HT-29 (cell line): ENCODE data around the gene FGFBP2. TPM values are rescaled to one million over a fixed set of nuclear protein-coding genes. Genes with fewer than 3 reads are reported as not detected.

Experiments
- DNase-seq: peaks from one replicate; pipeline ENCODE4 v3.0.0-alpha.2; 2015; ENCODE audit warnings: low spot score
- total RNA-seq: library from RNA; depleted of rRNA; stranded (reverse); fragments of >200 nt; shearing (Covaris generic); gene quantifications from 2 replicates; pipeline ENCODE4 v1.2.3, GENCODE V29; 2014

Gene FGFBP2
- total RNA-seq, 1 experiment from 2014 or later: not detected

GRCh38 chr4:15968551-15969300 lies 5.8 kb upstream of the FGFBP2 start:
- DNase-seq: no peak

GRCh38 chr4:15965325-15965724 lies 2.4 kb upstream of the FGFBP2 start:
- no peak for DNase-seq

GRCh38 chr4:15964159-15964558 lies 1.2 kb upstream of the FGFBP2 start:
- DNase-seq: peak; percentile 65

- DNase-seq: no peak
Measured at GRCh38 chr4:15963576-15963975, 601 bp upstream of the FGFBP2 start.

- DNase-seq: no peak
Measured at GRCh38 chr4:15961781-15962510, 1.0 kb downstream of the FGFBP2 start.

GRCh38 chr4:15958562-15958961 lies 4.4 kb downstream of the FGFBP2 start:
- DNase-seq: no peak

GRCh38 chr4:15956179-15956850 lies 6.7 kb downstream of the FGFBP2 start:
- DNase-seq: peak; percentile 97

GRCh38 chr4:15955670-15956069 lies 7.3 kb downstream of the FGFBP2 start:
- DNase-seq: peak; percentile 29

- DNase-seq: no peak
Measured at GRCh38 chr4:15953625-15954024, 9.3 kb downstream of the FGFBP2 start.

- no peak for DNase-seq
Measured at GRCh38 chr4:15951781-15952180, 11.2 kb downstream of the FGFBP2 start.

GRCh38 chr4:15948826-15949225 lies 14.1 kb downstream of the FGFBP2 start:
- no peak for DNase-seq

- DNase-seq: no peak
Measured at GRCh38 chr4:15947684-15948083, 15.3 kb downstream of the FGFBP2 start.

- DNase-seq: no peak
Measured at GRCh38 chr4:15945516-15945915, 17.5 kb downstream of the FGFBP2 start.

- DNase-seq: no peak
Measured at GRCh38 chr4:15944895-15945294, 18.1 kb downstream of the FGFBP2 start.

- no peak for DNase-seq
Measured at GRCh38 chr4:15942283-15942682, 20.7 kb downstream of the FGFBP2 start.

GRCh38 chr4:15938640-15939039 lies 24.3 kb downstream of the FGFBP2 start, which contains the start of gene FGFBP1:
Gene FGFBP1 (minus strand): TSS chr4:15938740. CDS start chr4:15936632, 2,108 bp downstream.
- no peak for DNase-seq

GRCh38 chr4:15938182-15938581 lies 24.8 kb downstream of the FGFBP2 start:
- peak; percentile 64 for DNase-seq

GRCh38 chr4:15936495-15936894 lies 26.5 kb downstream of the FGFBP2 start:
- DNase-seq: no peak

- DNase-seq: no peak
Measured at GRCh38 chr4:15935504-15936402, 27.2 kb downstream of the FGFBP2 start.

GRCh38 chr4:15934259-15934658 lies 28.7 kb downstream of the FGFBP2 start:
- DNase-seq: no peak

GRCh38 chr4:15931451-15932210 lies 31.3 kb downstream of the FGFBP2 start:
- no peak for DNase-seq
